ENCODE data around the gene MRPL54.

- TF ChIP-seq, protein P1, sequence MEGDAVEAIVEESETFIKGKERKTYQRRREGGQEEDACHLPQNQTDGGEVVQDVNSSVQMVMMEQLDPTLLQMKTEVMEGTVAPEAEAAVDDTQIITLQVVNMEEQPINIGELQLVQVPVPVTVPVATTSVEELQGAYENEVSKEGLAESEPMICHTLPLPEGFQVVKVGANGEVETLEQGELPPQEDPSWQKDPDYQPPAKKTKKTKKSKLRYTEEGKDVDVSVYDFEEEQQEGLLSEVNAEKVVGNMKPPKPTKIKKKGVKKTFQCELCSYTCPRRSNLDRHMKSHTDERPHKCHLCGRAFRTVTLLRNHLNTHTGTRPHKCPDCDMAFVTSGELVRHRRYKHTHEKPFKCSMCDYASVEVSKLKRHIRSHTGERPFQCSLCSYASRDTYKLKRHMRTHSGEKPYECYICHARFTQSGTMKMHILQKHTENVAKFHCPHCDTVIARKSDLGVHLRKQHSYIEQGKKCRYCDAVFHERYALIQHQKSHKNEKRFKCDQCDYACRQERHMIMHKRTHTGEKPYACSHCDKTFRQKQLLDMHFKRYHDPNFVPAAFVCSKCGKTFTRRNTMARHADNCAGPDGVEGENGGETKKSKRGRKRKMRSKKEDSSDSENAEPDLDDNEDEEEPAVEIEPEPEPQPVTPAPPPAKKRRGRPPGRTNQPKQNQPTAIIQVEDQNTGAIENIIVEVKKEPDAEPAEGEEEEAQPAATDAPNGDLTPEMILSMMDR (IDR thresholded peaks at IDR 0.05) = no peak
- TF ChIP-seq POLR2A (IDR thresholded peaks at IDR 0.05) = no peak
These were observed 47.6 kb downstream of the MRPL54 start for GRCh38 chr19:3809881-3810707.

Data from testis (tissue), 2 donors.